GM23338 (cell line): ENCODE data around the gene HES3. TPM values are rescaled to one million over a fixed set of nuclear protein-coding genes. Genes with fewer than 3 reads are reported as not detected.

Experiments
- ATAC-seq: fragments of 200-7000 bp; cut with Tn5 transposase; 3 replicates; pipeline ENCODE4 v1.9.1; 2020
- DNase-seq: peaks from one replicate; pipeline ENCODE4 v3.0.0-alpha.2; 2015; ENCODE audit warnings: low spot score
- H2AFZ ChIP-seq: fragments of 200-600 bp; sonication (generic); 2 replicates; pipeline ENCODE4 v1.8.0; 2016; ENCODE audit warnings: antibody characterized with exemption, mild to moderate bottlenecking, moderate library complexity
- H3F3A ChIP-seq: fragments of 200-600 bp; sonication (generic); replicated peaks from 2 replicates; pipeline ENCODE4 v1.8.0; 2017; ENCODE audit warnings: antibody characterized with exemption, mixed run types, low read depth
- H3K27ac ChIP-seq: fragments of 200-600 bp; sonication (generic); 2 replicates; pipeline ENCODE4 v1.6.1; 2016; ENCODE audit warnings: low read depth
- H3K27me3 ChIP-seq: fragments of 200-600 bp; sonication (generic); 2 replicates; pipeline ENCODE4 v1.8.0; 2016; ENCODE audit warnings: mild to moderate bottlenecking, mixed run types, moderate library complexity; ENCODE audit not compliant: insufficient read depth
- H3K36me3 ChIP-seq: fragments of 200-600 bp; sonication (generic); 2 replicates; pipeline ENCODE4 v1.8.0; 2016; ENCODE audit warnings: mild to moderate bottlenecking; ENCODE audit not compliant: insufficient read depth
- H3K4me1 ChIP-seq: fragments of 200-600 bp; sonication (generic); 2 replicates; pipeline ENCODE4 v1.8.0; 2016; ENCODE audit warnings: mild to moderate bottlenecking, moderate library complexity; ENCODE audit not compliant: insufficient read depth
- H3K4me2 ChIP-seq: fragments of 200-600 bp; sonication (generic); 2 replicates; pipeline ENCODE4 v1.7.1; 2017; ENCODE audit warnings: mixed run types
- H3K4me3 ChIP-seq: fragments of 200-600 bp; sonication (generic); 2 replicates; pipeline ENCODE4 v1.6.1; 2016; ENCODE audit warnings: mixed run types
- H3K79me2 ChIP-seq: fragments of 200-600 bp; sonication (generic); replicated peaks from 2 replicates; pipeline ENCODE4 v1.8.0; 2017; ENCODE audit warnings: mild to moderate bottlenecking; ENCODE audit not compliant: insufficient read depth
- H3K9me2 ChIP-seq: fragments of 200-600 bp; sonication (generic); 2 replicates; pipeline ENCODE4 v1.8.0; 2017; ENCODE audit not compliant: insufficient read depth
- H4K20me1 ChIP-seq: fragments of 200-600 bp; sonication (generic); replicated peaks from 2 replicates; pipeline ENCODE4 v1.8.0; 2017; ENCODE audit warnings: mild to moderate bottlenecking; ENCODE audit not compliant: insufficient read depth
- H3K27ac Mint-ChIP-seq: 2 replicates; pipeline ENCODE4 v1.8.0; 2020; ENCODE audit warnings: inconsistent platforms, mild to moderate bottlenecking, moderate library complexity, mixed read lengths
- H3K27me3 Mint-ChIP-seq: 3 replicates; pipeline ENCODE4 v1.8.0; 2022; ENCODE audit warnings: low read depth, mild to moderate bottlenecking, moderate library complexity, mixed read lengths, inconsistent platforms; ENCODE audit not compliant: insufficient read depth, poor library complexity
- H3K36me3 Mint-ChIP-seq: 3 replicates; pipeline ENCODE4 v1.8.0; 2021; ENCODE audit warnings: low read depth, mild to moderate bottlenecking, inconsistent platforms, moderate library complexity, mixed read lengths
- H3K4me1 Mint-ChIP-seq: 3 replicates; pipeline ENCODE4 v1.8.0; 2020; ENCODE audit warnings: mild to moderate bottlenecking, inconsistent platforms, mixed read lengths
- H3K4me3 Mint-ChIP-seq: 3 replicates; pipeline ENCODE4 v1.8.0; 2021; ENCODE audit warnings: moderate library complexity, mild to moderate bottlenecking, inconsistent platforms, mixed read lengths
- H3K9me3 Mint-ChIP-seq: 3 replicates; pipeline ENCODE4 v1.8.0; 2020; ENCODE audit warnings: moderate library complexity, mild to moderate bottlenecking, inconsistent platforms, mixed read lengths
- EZH2 ChIP-seq: fragments of 200-600 bp; sonication (generic); IDR thresholded peaks from one replicate; pipeline ENCODE4 v1.8.0; 2017; ENCODE audit warnings: antibody characterized with exemption, mild to moderate bottlenecking, low read depth; ENCODE audit not compliant: unreplicated experiment
- EZH2phosphoT487 ChIP-seq: fragments of 200-600 bp; sonication (generic); IDR thresholded peaks from one replicate; pipeline ENCODE4 v1.8.1; 2018; ENCODE audit warnings: antibody characterized with exemption; ENCODE audit not compliant: unreplicated experiment
- POLR2AphosphoS5 ChIP-seq: IDR thresholded peaks from 2 replicates; pipeline ENCODE4 v1.6.1; 2016; ENCODE audit warnings: antibody characterized with exemption, low read depth
- ZNF331 ChIP-seq: fragments of 250-450 bp; sonication (Bioruptor Pico); IDR thresholded peaks from 2 replicates; pipeline ENCODE4 v1.5.0; 2020; ENCODE audit warnings: low read depth, mild to moderate bottlenecking, moderate library complexity
- polyA plus RNA-seq: library from polyadenylated mRNA; unstranded; fragments of >200 nt; fragmentation: Nextera tagmentation; extraction: Ambion mirVana; gene quantifications from 2 replicates; pipeline ENCODE4 v1.2.1, GENCODE V29; 2016
- total RNA-seq: library from RNA; depleted of rRNA; stranded (reverse); fragments of >200 nt; shearing (Covaris generic); gene quantifications from 2 replicates; pipeline ENCODE4 v1.2.3, GENCODE V29; 2014; rRNA removed
- TF ChIP-seq, protein P1 (sequence below): IDR thresholded peaks from 2 replicates; pipeline ENCODE4 v1.6.1; 2016; ENCODE audit warnings: antibody characterized with exemption

Gene HES3
- total and polyA plus RNA-seq, 2 experiments from 2014 or later = 7.1 to 50.4 TPM

DNA sequence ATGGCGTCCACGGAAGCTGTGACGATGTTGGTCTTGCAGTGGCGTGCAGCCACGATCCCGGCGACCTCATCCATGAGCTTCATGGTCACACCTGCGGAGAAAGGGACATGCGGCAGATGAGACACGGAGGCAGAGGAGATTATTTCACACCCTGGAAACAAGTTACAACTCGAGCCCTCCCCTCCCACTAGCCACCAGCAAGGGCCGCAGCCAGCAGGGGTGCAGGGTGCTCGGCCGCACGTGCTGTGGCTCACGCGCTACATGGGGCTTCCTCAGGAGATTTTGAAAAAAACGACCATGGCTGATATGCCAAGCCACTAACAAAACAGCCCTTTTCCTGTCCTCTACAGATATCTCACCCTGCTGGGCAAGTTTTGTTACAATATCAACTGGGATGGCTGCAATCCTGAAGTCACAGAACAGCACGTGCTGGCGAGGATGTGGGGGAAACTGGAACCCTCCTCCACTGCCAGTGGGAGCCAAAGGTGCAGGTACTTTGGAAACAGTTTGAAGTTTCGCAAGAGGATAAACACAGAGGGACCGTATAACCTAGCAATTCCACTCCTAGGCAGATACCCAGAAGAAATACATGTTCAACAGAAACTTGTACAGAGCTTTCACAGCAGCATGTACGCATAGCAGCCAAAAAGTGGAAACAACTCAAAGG, 51.0 kb downstream of the HES3 start:
- Mint-ChIP-seq H3K4me3 (no peak overlapping the region), H3K4me1 (no peaks in the 10 kb centered on the region), H3K27ac (no peak overlapping the region), H3K36me3 (peaks cover 23% of the 10 kb centered on the region), H3K9me3 (no peaks in the 10 kb centered on the region), H3K27me3 (peaks cover 7% of the 10 kb centered on the region)
- Histone ChIP-seq H3K4me2 (no peak overlapping the region), H3K9me2 (no peaks in the 10 kb centered on the region), H3K27me3 (no peaks in the 10 kb centered on the region), H2AFZ (no peak overlapping the region), H3F3A (peaks cover 2% of the 10 kb centered on the region; the same call in 1 of the 2 replicates), H3K36me3 (peaks cover 7% of the 10 kb centered on the region; the same call in 1 of the 2 replicates), H3K4me3 (no peak overlapping the region), H3K27ac (no peak overlapping the region), H3K79me2 (no peaks in the 10 kb centered on the region), H3K4me1 (no peaks in the 10 kb centered on the region), H4K20me1 (peaks cover 4% of the 10 kb centered on the region)
- DNase-seq = no peak
- TF ChIP-seq EZH2phosphoT487 (no peak), EZH2 (no peak), ZNF331 (no peak), POLR2AphosphoS5 (no peak)
- TF ChIP-seq, protein P1, sequence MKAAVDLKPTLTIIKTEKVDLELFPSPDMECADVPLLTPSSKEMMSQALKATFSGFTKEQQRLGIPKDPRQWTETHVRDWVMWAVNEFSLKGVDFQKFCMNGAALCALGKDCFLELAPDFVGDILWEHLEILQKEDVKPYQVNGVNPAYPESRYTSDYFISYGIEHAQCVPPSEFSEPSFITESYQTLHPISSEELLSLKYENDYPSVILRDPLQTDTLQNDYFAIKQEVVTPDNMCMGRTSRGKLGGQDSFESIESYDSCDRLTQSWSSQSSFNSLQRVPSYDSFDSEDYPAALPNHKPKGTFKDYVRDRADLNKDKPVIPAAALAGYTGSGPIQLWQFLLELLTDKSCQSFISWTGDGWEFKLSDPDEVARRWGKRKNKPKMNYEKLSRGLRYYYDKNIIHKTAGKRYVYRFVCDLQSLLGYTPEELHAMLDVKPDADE = no peak
- no peak for ATAC-seq

Other genes starting within 250 kb of the HES3 start
- gene KCNAB2, start 198.3 kb upstream of the HES3 start, total RNA-seq = 3.7 and 5.1 TPM in 2 replicates
- gene KCNAB2, start 198.3 kb upstream of the HES3 start, polyA plus RNA-seq = 2.1 and 3.0 TPM in 2 replicates
- gene CHD5, start 63.9 kb upstream of the HES3 start, total RNA-seq = 1.0 and 1.4 TPM in 2 replicates
- 0.32 and 0.45 TPM in 2 replicates for gene CHD5, start 63.9 kb upstream of the HES3 start, polyA plus RNA-seq
- gene RPL22, start 44.6 kb upstream of the HES3 start, total RNA-seq = 145 and 149 TPM in 2 replicates
- 818 and 851 TPM in 2 replicates for gene RPL22, start 44.6 kb upstream of the HES3 start, polyA plus RNA-seq
- gene RNF207, start 38.1 kb upstream of the HES3 start, total RNA-seq = 1.5 and 2.9 TPM in 2 replicates
- gene RNF207, start 38.1 kb upstream of the HES3 start, polyA plus RNA-seq = 1.3 and 1.7 TPM in 2 replicates
- 131 and 145 TPM in 2 replicates for gene ICMT, start 8.2 kb upstream of the HES3 start, total RNA-seq
- 25.6 and 27.8 TPM in 2 replicates for gene ICMT, start 8.2 kb upstream of the HES3 start, polyA plus RNA-seq
- gene GPR153, start 16.9 kb downstream of the HES3 start, total RNA-seq = 8.8 and 9.0 TPM in 2 replicates
- gene GPR153, start 16.9 kb downstream of the HES3 start, polyA plus RNA-seq = 1.3 and 1.9 TPM in 2 replicates
- 167 and 172 TPM in 2 replicates for gene ACOT7, start 149.6 kb downstream of the HES3 start, total RNA-seq
- gene ACOT7, start 149.6 kb downstream of the HES3 start, polyA plus RNA-seq = 169 TPM in 2 replicates
- gene HES2, start 175.7 kb downstream of the HES3 start, total RNA-seq = 1.2 and 1.6 TPM in 2 replicates
- gene HES2, start 175.7 kb downstream of the HES3 start, polyA plus RNA-seq = 1.1 and 2.1 TPM in 2 replicates
- gene ESPN, start 180.6 kb downstream of the HES3 start, total RNA-seq = 12.7 and 13.6 TPM in 2 replicates
- 12.2 and 13.5 TPM in 2 replicates for gene ESPN, start 180.6 kb downstream of the HES3 start, polyA plus RNA-seq
- 25.3 and 26.3 TPM in 2 replicates for gene TNFRSF25, start 222.0 kb downstream of the HES3 start, total RNA-seq
- gene TNFRSF25, start 222.0 kb downstream of the HES3 start, polyA plus RNA-seq = 13.6 and 15.2 TPM in 2 replicates
- gene PLEKHG5, start 247.5 kb downstream of the HES3 start, total RNA-seq = 25.8 and 26.4 TPM in 2 replicates
- 9.0 and 10.2 TPM in 2 replicates for gene PLEKHG5, start 247.5 kb downstream of the HES3 start, polyA plus RNA-seq